Ishikawa (cell line): ENCODE results near the gene COQ8B.

Source experiments
- CEBPB ChIP-seq: IDR thresholded peaks from 2 replicates; pipeline ENCODE4 v1.6.1; 2012
- CREB1 ChIP-seq: IDR thresholded peaks from 2 replicates; pipeline ENCODE4 v1.6.1; 2012; ENCODE audit warnings: low read depth
- EGR1 ChIP-seq: IDR thresholded peaks from 2 replicates; pipeline ENCODE4 v1.6.1; 2012
- EP300 ChIP-seq: IDR thresholded peaks from 2 replicates; pipeline ENCODE4 v1.6.1; 2012; ENCODE audit warnings: borderline replicate concordance
- FOXM1 ChIP-seq: IDR thresholded peaks from 2 replicates; pipeline ENCODE4 v1.6.1; 2012; ENCODE audit warnings: low read depth, borderline replicate concordance
- MAX ChIP-seq: IDR thresholded peaks from 2 replicates; pipeline ENCODE4 v1.6.1; 2012
- NFIC ChIP-seq: IDR thresholded peaks from 2 replicates; pipeline ENCODE4 v1.6.1; 2012
- RAD21 ChIP-seq: IDR thresholded peaks from 2 replicates; pipeline ENCODE4 v1.6.1; 2012; ENCODE audit warnings: low read depth
- REST ChIP-seq: IDR thresholded peaks from 2 replicates; pipeline ENCODE4 v1.6.1; 2012; ENCODE audit warnings: low read depth, mild to moderate bottlenecking
- TAF1 ChIP-seq: IDR thresholded peaks from 2 replicates; pipeline ENCODE4 v1.6.1; 2012; ENCODE audit warnings: low read depth, mild to moderate bottlenecking
- TCF12 ChIP-seq: IDR thresholded peaks from 2 replicates; pipeline ENCODE4 v1.6.1; 2012; ENCODE audit warnings: low read depth
- TEAD4 ChIP-seq: IDR thresholded peaks from 2 replicates; pipeline ENCODE4 v1.6.1; 2012
- USF1 ChIP-seq: IDR thresholded peaks from 2 replicates; pipeline ENCODE4 v1.6.1; 2012
- YY1 ChIP-seq: IDR thresholded peaks from 2 replicates; pipeline ENCODE4 v1.6.1; 2012; ENCODE audit warnings: low read depth
- ZBTB7A ChIP-seq: IDR thresholded peaks from 2 replicates; pipeline ENCODE4 v1.6.1; 2012; ENCODE audit warnings: low read depth

COQ8B gene

GRCh38 chr19:40754611-40755247, 38.0 kb upstream of the COQ8B start:
- TF ChIP-seq TEAD4: no peak
- TF ChIP-seq YY1: no peak
- TF ChIP-seq CREB1: no peak
- no peak for TF ChIP-seq REST
- no peak for TF ChIP-seq FOXM1

- no peak for TF ChIP-seq FOXM1
- TF ChIP-seq TAF1: no peak
- TF ChIP-seq USF1: no peak
- no peak for TF ChIP-seq CREB1
- no peak for TF ChIP-seq TEAD4
- no peak for TF ChIP-seq TCF12
- no peak for TF ChIP-seq ZBTB7A
These were observed 35.6 kb upstream of the COQ8B start for GRCh38 chr19:40752257-40752781.

- TF ChIP-seq USF1 (peak; percentile 56), MAX (peak; percentile 97), TAF1 (peak; percentile 72; the same call in 1 of the 2 replicates), RAD21 (no peak), YY1 (0 out of 2 replicates have a peak, but pooled peaks have one; percentile 11), TEAD4 (no peak)
These were observed 34.3 kb upstream of the COQ8B start, which contains the start of gene SNRPA for GRCh38 chr19:40750874-40751537. Gene SNRPA, plus strand, starts transcription at chr19:40751203. Its CDS starts 206 bp downstream, at chr19:40751409.

GRCh38 chr19:40750058-40750873, 33.6 kb upstream of the COQ8B start, which contains the start of gene ACTMAP:
Gene ACTMAP, minus strand, starts transcription at chr19:40750477. Its CDS starts 674 bp downstream, at chr19:40749803.
- TF ChIP-seq NFIC (no peak), CREB1 (peak; percentile 67), ZBTB7A (no peak), EP300 (no peak), MAX (peak; percentile 89), TAF1 (peak; percentile 60; the same call in 1 of the 2 replicates), EGR1 (no peak), TEAD4 (no peak), CEBPB (no peak), YY1 (peak; percentile 95), REST (no peak), USF1 (peak; percentile 99)

- TF ChIP-seq MAX (no peak), FOXM1 (no peak), EP300 (no peak), YY1 (no peak), NFIC (no peak), CEBPB (no peak), CREB1 (no peak), ZBTB7A (no peak), TAF1 (no peak), TEAD4 (no peak), RAD21 (no peak), EGR1 (no peak), TCF12 (no peak), REST (no peak), USF1 (no peak)
These were observed 30.9 kb upstream of the COQ8B start for GRCh38 chr19:40747536-40747935.
